ENCODE data around the gene ELAVL3.

ELAVL3 gene

GRCh38 chr19:11445141-11445540 is 35.7 kb downstream of the ELAVL3 start:
- H3K4me3 ChIP-seq (ENCODE audit: low read depth, low read length): no peak overlapping the region
- CTCF ChIA-PET: interaction anchor here (1.0 to 1.8 kb wide), 6 partner anchors 9 to 155 kb away, joined by 3 to 20 read pairs (median 6); partner anchors contain the start of genes ODAD3 and PRKCSH
- no peak for DNase-seq (ENCODE audit: low read depth, low spot score)
- no peak for TF ChIP-seq CTCF (IDR thresholded peaks at IDR 0.05; ENCODE audit: insufficient read depth, low read length, missing control alignments)
- POLR2A ChIA-PET: no interaction called here

- DNase-seq (ENCODE audit: low read depth, low spot score): no peak
- CTCF ChIA-PET: interaction anchor here (0.9 to 2.6 kb wide), 6 partner anchors 9 to 154 kb away, joined by 3 to 8 read pairs (median 4); no protein-coding TSS in a partner anchor
- POLR2A ChIA-PET: interaction anchor here (0.5 kb wide), 1 partner anchor 1766 kb away, joined by 3 read pairs; no protein-coding TSS in a partner anchor
- H3K4me3 ChIP-seq (ENCODE audit: low read depth, low read length): no peak overlapping the region
- no peak for TF ChIP-seq CTCF (IDR thresholded peaks at IDR 0.05; ENCODE audit: insufficient read depth, low read length, missing control alignments)
These were observed 36.8 kb downstream of the ELAVL3 start for GRCh38 chr19:11444059-11444458.

GRCh38 chr19:11437955-11438354 is 42.9 kb downstream of the ELAVL3 start:
- ChIA-PET POLR2A (no interaction called here), CTCF (interaction anchor here (0.6 to 3.8 kb wide), 4 partner anchors 8 to 184 kb away, joined by 3 to 20 read pairs (median 6); no protein-coding TSS in a partner anchor)
- no peak for DNase-seq (ENCODE audit: low read depth, low spot score)
- no peak for TF ChIP-seq CTCF (IDR thresholded peaks at IDR 0.05; ENCODE audit: insufficient read depth, low read length, missing control alignments)
- no peak overlapping the region for H3K4me3 ChIP-seq (ENCODE audit: low read depth, low read length)

GRCh38 chr19:11435833-11436313 is 45.0 kb downstream of the ELAVL3 start:
- no peak for TF ChIP-seq CTCF (IDR thresholded peaks at IDR 0.05; ENCODE audit: insufficient read depth, low read length, missing control alignments)
- ChIA-PET CTCF (interaction anchor here (0.6 to 3.8 kb wide), 17 partner anchors 9 to 153 kb away, joined by 3 to 20 read pairs (median 5); no protein-coding TSS in a partner anchor), POLR2A (interaction anchor here (1.0 kb wide), 3 partner anchors 61 to 96 kb away, joined by 3 read pairs; partner anchors contain the start of genes CCDC159, RAB3D, SWSAP1 and TMEM205)
- H3K4me3 ChIP-seq (ENCODE audit: low read depth, low read length): peak overlapping the region; percentile 98
- DNase-seq (ENCODE audit: low read depth, low spot score): no peak

GRCh38 chr19:11435057-11435832 is 45.6 kb downstream of the ELAVL3 start, which contains the start of the genes ODAD3 and PRKCSH:
ODAD3 (minus strand) TSS chr19:11435121; CDS start chr19:11435016, 105 bp downstream.
PRKCSH (plus strand) TSS chr19:11435635; CDS start chr19:11436118, 483 bp downstream.
- peak; percentile 97 for DNase-seq (ENCODE audit: low read depth, low spot score)
- H3K4me3 ChIP-seq (ENCODE audit: low read depth, low read length): peak within 1 kb of the TSS; percentile 98
- peak; percentile 83 for TF ChIP-seq CTCF (IDR thresholded peaks at IDR 0.05; ENCODE audit: insufficient read depth, low read length, missing control alignments)
- POLR2A ChIA-PET: interaction anchor here (1.0 kb wide), 3 partner anchors 61 to 95 kb away, joined by 3 read pairs; partner anchors contain the start of genes CCDC159, RAB3D, SWSAP1 and TMEM205
- CTCF ChIA-PET: interaction anchor here (0.6 to 3.8 kb wide), 20 partner anchors 9 to 153 kb away, joined by 3 to 20 read pairs (median 4); partner anchors contain the start of gene EPOR
